Stomach (tissue), 4 donors: Measurements from ENCODE around the gene KPNA2.

Experiments
- CTCF ChIP-seq, 7 experiments: fragments of 450-650 bp in 4 of 7; fragments of 200-600 bp in 3 of 7; sonication (generic) in 3 of 7; IDR thresholded peaks; one replicate each; pipeline ENCODE4 v1.5.1; 2016 to 2019; ENCODE audit warnings: antibody characterized with exemption in 7 of 7, control low read depth in 2 of 7, mild to moderate bottlenecking in 1 of 7
- POLR2A ChIP-seq, 4 donors: fragments of 450-650 bp; IDR thresholded peaks; one replicate each; pipeline ENCODE4 v1.6.1; 2016; ENCODE audit warnings: antibody characterized with exemption in 4 of 4, control low read depth in 2 of 4, mild to moderate bottlenecking in 1 of 4, moderate library complexity in 1 of 4

- no peak for TF ChIP-seq POLR2A (IDR thresholded peaks at IDR 0.05)
- no peak for TF ChIP-seq CTCF (IDR thresholded peaks at IDR 0.05)
These were observed 28.7 kb upstream of the KPNA2 start for GRCh38 chr17:68006797-68007196.
